GM12864 (cell line): ENCODE data around the gene SNX32.

Experiments used
- DNase-seq: peaks from one replicate; pipeline ENCODE4 v3.0.0-alpha.2; 2011; ENCODE audit warnings: low read depth
- H3K4me3 ChIP-seq: 2 replicates; pipeline ENCODE4 v1.5.1; 2011; ENCODE audit warnings: mild to moderate bottlenecking, low read depth, low read length, control low read depth
- CTCF ChIP-seq: IDR thresholded peaks from 2 replicates; pipeline ENCODE4 v1.5.1; 2011; ENCODE audit warnings: low read depth, mild to moderate bottlenecking, moderate library complexity, low read length, control low read depth, inconsistent platforms; ENCODE audit errors: missing control alignments

The SNX32 gene

GRCh38 chr11:65862941-65863888 is 29.5 kb downstream of the SNX32 start:
- DNase-seq: no peak
- H3K4me3 ChIP-seq: no peak overlapping the region
- no peak for TF ChIP-seq CTCF

- no peak overlapping the region for H3K4me3 ChIP-seq
- no peak for TF ChIP-seq CTCF
- no peak for DNase-seq
Observed at GRCh38 chr11:65863889-65864705, 30.3 kb downstream of the SNX32 start.

DNA sequence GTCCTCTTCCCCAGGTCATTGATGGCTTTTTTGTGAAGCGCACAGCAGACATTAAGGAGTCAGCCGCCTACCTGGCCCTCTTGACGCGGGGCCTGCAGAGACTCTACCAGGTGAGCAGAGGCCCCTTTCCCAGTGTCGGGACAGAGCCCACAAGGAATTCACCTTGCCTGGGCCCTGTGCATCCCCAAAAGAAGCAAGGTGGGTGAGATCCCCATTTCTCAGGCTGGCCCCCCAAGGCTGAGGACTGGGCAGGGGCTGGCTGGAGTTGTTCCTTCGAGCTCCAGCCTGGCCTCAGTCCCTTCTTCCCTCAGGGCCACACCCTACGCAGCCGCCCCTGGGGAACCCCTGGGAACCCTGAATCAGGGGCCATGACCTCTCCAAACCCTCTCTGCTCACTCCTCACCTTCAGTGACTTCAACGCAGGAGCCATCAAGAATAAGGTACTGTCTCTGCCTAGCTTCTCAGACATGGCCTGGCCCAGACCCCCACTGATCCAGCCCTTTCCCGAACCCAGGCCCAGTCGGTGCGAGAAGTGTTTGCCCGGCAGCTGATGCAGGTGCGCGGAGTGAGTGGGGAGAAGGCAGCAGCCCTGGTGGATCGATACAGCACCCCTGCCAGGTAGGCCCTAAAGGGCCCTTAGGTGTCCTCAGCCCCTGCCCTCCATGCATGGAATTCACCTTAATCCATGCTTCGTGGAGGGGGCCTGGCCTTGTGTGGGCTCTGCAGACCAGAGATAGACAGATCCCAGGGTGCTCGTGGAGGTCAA is 31.1 kb downstream of the SNX32 start:
- no peak for TF ChIP-seq CTCF
- DNase-seq: no peak
- no peak overlapping the region for H3K4me3 ChIP-seq

DNA sequence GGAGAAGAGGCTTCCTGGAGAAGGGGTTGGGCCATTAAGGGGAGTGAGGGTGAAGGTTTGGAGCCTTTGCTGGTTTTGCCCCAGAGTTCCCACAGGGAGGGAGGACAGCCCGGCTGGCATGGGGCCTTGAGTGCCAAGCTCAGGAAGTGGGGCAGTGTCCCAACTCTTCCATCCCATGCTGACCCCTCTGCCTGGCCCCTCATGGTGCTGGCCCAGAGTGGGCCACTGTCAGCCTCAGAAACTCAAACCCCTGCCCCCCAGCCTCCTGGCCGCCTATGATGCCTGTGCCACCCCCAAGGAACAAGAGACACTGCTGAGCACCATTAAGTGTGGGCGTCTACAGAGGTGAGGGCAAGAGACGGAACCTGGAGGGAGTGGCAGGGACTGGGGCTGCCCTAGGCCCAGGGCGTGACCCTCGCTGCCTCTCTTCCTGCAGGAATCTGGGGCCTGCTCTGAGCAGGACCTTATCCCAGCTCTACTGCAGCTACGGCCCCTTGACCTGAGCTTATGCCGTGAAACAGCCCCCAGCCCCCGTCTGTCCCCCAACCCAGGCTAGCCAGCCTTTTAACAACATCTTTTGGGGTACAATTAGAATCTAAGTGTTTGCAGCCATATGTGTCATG is 31.9 kb downstream of the SNX32 start:
- DNase-seq: no peak
- no peak for TF ChIP-seq CTCF
- H3K4me3 ChIP-seq: no peak overlapping the region

DNA sequence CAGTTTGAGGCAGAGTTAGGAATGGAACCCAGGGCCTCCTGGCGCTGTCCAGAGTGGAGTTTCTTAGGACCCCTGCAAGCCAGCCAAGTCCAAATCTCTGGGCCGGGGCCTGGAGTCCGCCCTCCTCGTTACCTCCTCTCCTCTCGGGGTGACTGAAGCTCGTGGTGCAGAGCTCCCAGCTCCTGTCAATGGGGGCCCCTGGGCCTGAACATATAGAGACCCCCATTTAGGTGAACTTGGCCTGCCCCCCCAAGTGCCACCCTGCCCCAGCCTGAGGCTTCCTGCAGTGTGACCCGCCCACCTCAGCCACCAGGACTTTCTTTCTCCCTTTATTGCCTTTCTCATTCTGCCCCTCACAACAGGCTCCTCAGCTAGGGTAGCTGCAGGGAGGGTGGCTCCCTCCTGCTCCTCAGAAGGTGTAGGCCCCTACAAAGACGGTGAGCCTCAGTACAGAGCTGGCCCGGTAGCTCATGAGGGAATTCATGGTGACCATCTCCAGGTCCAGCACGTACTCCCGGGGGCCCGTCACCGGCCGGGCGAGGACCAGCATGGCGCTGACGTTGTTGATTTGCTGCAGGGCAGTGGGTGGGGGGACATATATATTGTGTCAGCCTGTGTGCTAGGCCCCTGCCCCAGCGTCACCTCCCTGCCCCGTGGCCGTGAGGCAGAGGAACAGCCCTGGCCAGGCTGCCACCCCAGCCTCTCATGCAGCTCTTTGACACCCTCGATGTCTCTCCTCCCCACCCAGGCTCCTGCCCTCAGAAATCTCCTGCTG is 32.9 kb downstream of the SNX32 start:
- TF ChIP-seq CTCF: no peak
- no peak overlapping the region for H3K4me3 ChIP-seq
- no peak for DNase-seq
